B cell (primary cell): ENCODE data around the gene SNX20. TPM values are rescaled to one million over a fixed set of nuclear protein-coding genes. Genes with fewer than 3 reads are reported as not detected.

Source experiments
- ATAC-seq: fragments of 200-7000 bp; cut with Tn5 transposase; one replicate; pipeline ENCODE4 v1.10.0; 2021; ENCODE audit warnings: low read depth, mild to moderate bottlenecking, moderate number of reproducible peaks, moderate library complexity
- CTCF ChIA-PET: fragments of 350-600 bp; sonication (Branson Sonifier 250); formaldehyde crosslinking; loops from one replicate; lab custom pipeline; 2021; ENCODE audit warnings: antibody characterized with exemption, inconsistent platforms; lab: Charles Lee
- POLR2A ChIA-PET: fragments of 350-600 bp; sonication (Branson Sonifier 250); formaldehyde crosslinking; loops from one replicate; lab custom pipeline; 2021; ENCODE audit warnings: antibody characterized with exemption; lab: Charles Lee
- DNase-seq: peaks from one replicate; pipeline ENCODE4 v3.0.0; 2013
- H2AFZ ChIP-seq: 2 replicates; pipeline ENCODE4 v1.6.1; 2012; ENCODE audit warnings: mild to moderate bottlenecking, low read depth, low read length; ENCODE audit not compliant: insufficient read depth, poor library complexity, severe bottlenecking
- H3K27ac ChIP-seq, 2 donors: 1 replicate in 1 of 2; 2 replicates in 1 of 2; pipeline ENCODE4 v1.5.1; 2012 to 2013; ENCODE audit warnings: low read length in 2 of 2, mild to moderate bottlenecking in 2 of 2, moderate library complexity in 1 of 2
- H3K27me3 ChIP-seq, 4 experiments: fragments of 200-600 bp in 1 of 4; sonication (generic) in 1 of 4; replicated peaks in 1 of 4; 1 replicate in 2 of 4; 2 replicates in 2 of 4; pipeline versions ENCODE4 v1.6.1 to v1.7.0; 2013 to 2016; ENCODE audit warnings: low read length in 3 of 4, mild to moderate bottlenecking in 2 of 4, mixed read lengths in 1 of 4, moderate library complexity in 1 of 4; ENCODE audit not compliant: insufficient read depth in 4 of 4, control insufficient read depth in 3 of 4; ENCODE audit errors: control extremely low read depth in 1 of 4
- H3K36me3 ChIP-seq, 2 experiments: replicated peaks in 1 of 2; 1 replicate in 1 of 2; 2 replicates in 1 of 2; pipeline versions ENCODE4 v1.6.1 to v1.7.1; 2013; ENCODE audit warnings: low read length in 1 of 2; ENCODE audit not compliant: insufficient read depth in 2 of 2, control insufficient read depth in 1 of 2; ENCODE audit errors: control extremely low read depth in 1 of 2, extremely low read depth in 1 of 2
- H3K4me1 ChIP-seq, 2 donors: fragments of 200-600 bp in 1 of 2; sonication (generic) in 1 of 2; 1 replicate in 1 of 2; 2 replicates in 1 of 2; pipeline versions ENCODE4 v1.5.1 to v1.6.1; 2013 to 2017; ENCODE audit warnings: low read length in 2 of 2; ENCODE audit not compliant: control insufficient read depth in 2 of 2, insufficient read depth in 2 of 2
- H3K4me2 ChIP-seq: replicated peaks from 2 replicates; pipeline ENCODE3; 2012; ENCODE audit warnings: mild to moderate bottlenecking, low read depth, low read length; ENCODE audit not compliant: poor library complexity, severe bottlenecking
- H3K4me3 ChIP-seq, 5 experiments: fragments of 200-600 bp in 1 of 5; sonication (generic) in 1 of 5; 1 replicate in 3 of 5; 2 replicates in 2 of 5; pipeline versions ENCODE4 v1.5.1 to v1.7.0; 2011 to 2016; ENCODE audit warnings: low read length in 4 of 5, mild to moderate bottlenecking in 4 of 5, low read depth in 2 of 5, control low read depth in 1 of 5, moderate library complexity in 1 of 5; ENCODE audit not compliant: insufficient read depth in 1 of 5; ENCODE audit errors: control extremely low read depth in 1 of 5, extremely low read depth in 1 of 5
- H3K79me2 ChIP-seq: fragments of 200-600 bp; sonication (generic); one replicate; pipeline ENCODE4 v1.6.0; 2016; ENCODE audit warnings: low read length; ENCODE audit not compliant: control insufficient read depth, insufficient read depth
- H3K9ac ChIP-seq: fragments of 200-600 bp; sonication (generic); 2 replicates; pipeline ENCODE4 v1.6.1; 2017; ENCODE audit warnings: mild to moderate bottlenecking, low read length, moderate library complexity
- H3K9me3 ChIP-seq, 3 donors: one replicate each; pipeline versions ENCODE4 v1.6.1 to v1.7.1; 2013; ENCODE audit warnings: low read length in 2 of 3; ENCODE audit not compliant: control insufficient read depth in 2 of 3, insufficient read depth in 1 of 3; ENCODE audit errors: control extremely low read depth in 1 of 3
- H4K20me1 ChIP-seq: 2 replicates; pipeline ENCODE4 v1.6.0; 2012; ENCODE audit warnings: mild to moderate bottlenecking, low read length; ENCODE audit not compliant: insufficient read depth, control insufficient read depth, poor library complexity, severe bottlenecking
- H3K27ac Mint-ChIP-seq: one replicate; pipeline ENCODE4 v1.8.0; 2021; ENCODE audit warnings: mixed read lengths
- H3K27me3 Mint-ChIP-seq: one replicate; pipeline ENCODE4 v1.8.0; 2021; ENCODE audit warnings: mixed read lengths
- H3K4me1 Mint-ChIP-seq: one replicate; pipeline ENCODE4 v1.8.0; 2021; ENCODE audit warnings: mixed read lengths
- H3K4me3 Mint-ChIP-seq: one replicate; pipeline ENCODE4 v1.8.0; 2021; ENCODE audit warnings: mixed read lengths
- H3K9me3 Mint-ChIP-seq: one replicate; pipeline ENCODE4 v1.8.0; 2022; ENCODE audit warnings: mixed read lengths; ENCODE audit not compliant: insufficient read depth
- CTCF ChIP-seq: fragments of 200-600 bp; IDR thresholded peaks from one replicate; pipeline ENCODE4 v1.8.0; 2022; ENCODE audit warnings: antibody characterized with exemption, mild to moderate bottlenecking
- EZH2 ChIP-seq: IDR thresholded peaks from 2 replicates; pipeline ENCODE4 v1.6.1; 2012; ENCODE audit warnings: borderline replicate concordance, low read depth, mild to moderate bottlenecking, moderate library complexity, low read length; ENCODE audit not compliant: insufficient read depth, poor library complexity, severe bottlenecking
- WGBS: methylation state at CpG from one replicate; pipeline ENCODE4 v1.1.5; 2013; ENCODE audit warnings: missing lambda C conversion rate; ENCODE audit not compliant: insufficient coverage; 5-methylcytosine and 5-hydroxymethylcytosine counted together
- intact Hi-C: fragments of 100-400 bp; cut with micrococcal nuclease; formaldehyde crosslinking; loops from one replicate; pipeline ENCODE4 v1.10.0; 2022
- polyA plus RNA-seq: library from polyadenylated mRNA; depleted of rRNA; stranded (reverse); fragments of >200 nt; gene quantifications from 2 replicates; pipeline ENCODE4 v1.2.3, GENCODE V29; 2012
- total RNA-seq, 2 donors: library from RNA; stranded (reverse); fragments of 120-200 nt in 1 of 2; gene quantifications; 1 replicate in 1 of 2; 2 replicates in 1 of 2; pipeline versions ENCODE4 v1.2.3 to v1.2.4, GENCODE V29; 2013 to 2022

The SNX20 gene
- total and polyA plus RNA-seq, 2 donors (not counting 1 experiment from before 2014, with no cell fraction given): 34.7 to 43.0 TPM

DNA sequence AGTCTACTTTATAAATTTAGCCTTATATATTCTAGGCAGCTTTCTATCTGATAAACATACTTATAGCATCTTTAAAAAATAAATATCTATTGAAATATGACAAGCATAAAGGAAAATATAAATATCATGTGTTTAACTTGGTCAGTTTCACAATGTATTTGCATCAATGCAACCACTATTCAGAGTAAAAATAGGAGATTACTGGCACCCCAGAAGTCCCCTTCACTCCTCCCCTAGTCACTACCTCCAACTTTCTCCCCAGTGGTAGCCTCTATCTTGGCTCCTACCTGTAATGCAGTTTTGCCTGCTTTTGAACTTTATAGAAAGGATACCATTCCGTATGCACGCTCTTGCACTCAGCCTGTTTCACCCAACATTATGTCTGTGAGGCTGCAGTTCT lies 9.1 kb upstream of the SNX20 start:
- Histone ChIP-seq H3K27ac (no peak overlapping the region), H2AFZ (no peak overlapping the region), H3K4me3 (no peak overlapping the region), H3K79me2 (peaks cover 6% of the 10 kb centered on the region), H3K9ac (no peak overlapping the region), H4K20me1 (no peaks in the 10 kb centered on the region), H3K4me2 (no peak overlapping the region), H3K27me3 (no peaks in the 10 kb centered on the region), H3K36me3 (no peaks in the 10 kb centered on the region), H3K4me1 (peaks cover 28 to 33% of the 10 kb centered on the region in 2 donors), H3K9me3 (no peaks in the 10 kb centered on the region)
- H3K27me3 Mint-ChIP-seq: no peaks in the 10 kb centered on the region
- intact Hi-C loops: no loop called here
- TF ChIP-seq EZH2: no peak
- no peak for TF ChIP-seq CTCF
- peaks cover 37% of the 10 kb centered on the region for H3K4me1 Mint-ChIP-seq
- H3K4me3 Mint-ChIP-seq: no peak overlapping the region
- H3K27ac Mint-ChIP-seq: no peak overlapping the region
- DNase-seq (no peak), ATAC-seq (no peak)
- CTCF ChIA-PET: no interaction called here
- WGBS: no CpG with 5 or more reads among the region's 2 CpGs
- POLR2A ChIA-PET: no interaction called here
- H3K9me3 Mint-ChIP-seq: no peaks in the 10 kb centered on the region

GRCh38 chr16:50688867-50689266 lies 7.8 kb upstream of the SNX20 start:
- Histone ChIP-seq H3K36me3 (no peaks in the 10 kb centered on the region), H3K27ac (no peak overlapping the region), H2AFZ (no peak overlapping the region), H4K20me1 (no peaks in the 10 kb centered on the region), H3K9ac (no peak overlapping the region), H3K27me3 (no peaks in the 10 kb centered on the region), H3K9me3 (no peaks in the 10 kb centered on the region), H3K4me3 (no peak overlapping the region), H3K4me1 (peaks cover 32 to 38% of the 10 kb centered on the region in 2 donors), H3K79me2 (peaks cover 6% of the 10 kb centered on the region), H3K4me2 (no peak overlapping the region)
- intact Hi-C loops: no loop called here
- CTCF ChIA-PET: no interaction called here
- no peaks in the 10 kb centered on the region for H3K9me3 Mint-ChIP-seq
- TF ChIP-seq EZH2: no peak
- TF ChIP-seq CTCF: no peak
- 80% methylated on average over 1 of the region's 3 CpGs for WGBS
- no peak overlapping the region for H3K27ac Mint-ChIP-seq
- no peak overlapping the region for H3K4me3 Mint-ChIP-seq
- DNase-seq (no peak), ATAC-seq (no peak)
- H3K27me3 Mint-ChIP-seq: no peaks in the 10 kb centered on the region
- H3K4me1 Mint-ChIP-seq: peaks cover 38% of the 10 kb centered on the region
- POLR2A ChIA-PET: no interaction called here
